Mucosa of gallbladder (tissue), 1 donor: ENCODE data around the gene EEF1AKMT2. TPM values are rescaled to one million over a fixed set of nuclear protein-coding genes. Genes with fewer than 3 reads are reported as not detected.
A peak's percentile ranks its signal among the peaks of the same experiment; 100 is the strongest.

ENCODE experiments used
- DNase-seq: peaks from one replicate; pipeline ENCODE4 v3.0.0-alpha.2; 2020; ENCODE audit warnings: low spot score
- total RNA-seq: library from RNA; stranded (reverse); gene quantifications from one replicate; pipeline ENCODE4 v1.2.1, GENCODE V29; 2021
- donor health status: DM: no; HTN: no; CAD: no.

Gene EEF1AKMT2
- total RNA-seq, 1 donor from 2014 or later = 12.2 TPM

GRCh38 chr10:124721330-124722045 lies 70.2 kb downstream of the EEF1AKMT2 start:
- DNase-seq = no peak

- peak; percentile 83 for DNase-seq
These were observed 72.4 kb downstream of the EEF1AKMT2 start for GRCh38 chr10:124719213-124719851.

GRCh38 chr10:124717911-124718741 lies 73.6 kb downstream of the EEF1AKMT2 start:
- DNase-seq = no peak

- DNase-seq = no peak
These were observed 74.5 kb downstream of the EEF1AKMT2 start for GRCh38 chr10:124717041-124717757.

- DNase-seq = no peak
These were observed 75.3 kb downstream of the EEF1AKMT2 start for GRCh38 chr10:124716369-124716768.

- DNase-seq = no peak
These were observed 76.2 kb downstream of the EEF1AKMT2 start for GRCh38 chr10:124715439-124715838.

GRCh38 chr10:124713679-124714255 lies 77.9 kb downstream of the EEF1AKMT2 start:
- no peak for DNase-seq

- no peak for DNase-seq
These were observed 78.8 kb downstream of the EEF1AKMT2 start for GRCh38 chr10:124712704-124713407.

- no peak for DNase-seq
These were observed 80.5 kb downstream of the EEF1AKMT2 start for GRCh38 chr10:124711145-124711544.

- DNase-seq = no peak
These were observed 81.3 kb downstream of the EEF1AKMT2 start for GRCh38 chr10:124710266-124710881.

GRCh38 chr10:124709861-124710260 lies 81.8 kb downstream of the EEF1AKMT2 start:
- DNase-seq = peak; percentile 57

GRCh38 chr10:124708922-124709520 lies 82.7 kb downstream of the EEF1AKMT2 start:
- DNase-seq = no peak

- peak; percentile 63 for DNase-seq
These were observed 83.4 kb downstream of the EEF1AKMT2 start for GRCh38 chr10:124708246-124708779.

Other genes with a start within 250 kb of the EEF1AKMT2 start
- gene FAM53B, start 47.5 kb downstream of the EEF1AKMT2 start, total RNA-seq = 27.1 TPM
- 13.8 TPM for gene ABRAXAS2, start 9.9 kb upstream of the EEF1AKMT2 start, total RNA-seq
- 17.7 TPM for gene ZRANB1, start 150.2 kb upstream of the EEF1AKMT2 start, total RNA-seq